HepG2 (cell line): ENCODE measurements around the gene PRPSAP2. TPM values are rescaled to one million over a fixed set of nuclear protein-coding genes. Genes with fewer than 3 reads are reported as not detected.
A peak's percentile ranks its signal among the peaks of the same experiment; 100 is the strongest.

ENCODE experiments used
- ASH2L ChIP-seq: fragments of 300-600, 200-600 bp; sonication (generic); IDR thresholded peaks from 2 replicates; pipeline ENCODE4 v1.7.0; 2017; ENCODE audit warnings: low read depth, mild to moderate bottlenecking, moderate library complexity, mixed read lengths, low read length; ENCODE audit not compliant: insufficient read length
- ETV5 ChIP-seq: IDR thresholded peaks from 2 replicates; pipeline ENCODE4 v1.6.1; 2018; ENCODE audit warnings: missing biosample characterization, missing genetic modification reagents, inconsistent platforms, borderline replicate concordance
- FOXJ3 ChIP-seq: sonication (generic); formaldehyde crosslinking; IDR thresholded peaks from 2 replicates; pipeline ENCODE4 v1.4.0; 2020; ENCODE audit warnings: missing genetic modification reagents, mild to moderate bottlenecking, borderline replicate concordance
- FOXP1 ChIP-seq, 2 experiments: fragments of 450-650 bp in 1 of 2; IDR thresholded peaks; 2 replicates each; pipeline ENCODE4 v1.6.1; 2017 to 2018; ENCODE audit warnings: antibody characterized with exemption in 1 of 2
- FOXP4 ChIP-seq: sonication (generic); formaldehyde crosslinking; IDR thresholded peaks from 2 replicates; pipeline ENCODE4 v1.4.0; 2020; ENCODE audit warnings: missing genetic modification reagents
- GABPA ChIP-seq, 2 experiments: IDR thresholded peaks; 2 replicates each; pipeline ENCODE4 v1.6.1; 2011 to 2016; ENCODE audit warnings: low read depth in 2 of 2, low read length in 1 of 2, missing biosample characterization in 1 of 2, missing genetic modification characterization in 1 of 2
- GZF1 ChIP-seq: sonication (generic); formaldehyde crosslinking; IDR thresholded peaks from 2 replicates; pipeline ENCODE4 v1.5.1; 2020; ENCODE audit warnings: mild to moderate bottlenecking, missing genetic modification reagents
- KDM2A ChIP-seq: sonication (generic); formaldehyde crosslinking; IDR thresholded peaks from 2 replicates; pipeline ENCODE4 v1.4.0; 2020; ENCODE audit warnings: low read depth, missing genetic modification reagents, borderline replicate concordance
- KLF6 ChIP-seq: IDR thresholded peaks from 2 replicates; pipeline ENCODE4 v1.8.0; 2016; ENCODE audit warnings: missing biosample characterization, missing genetic modification reagents
- MEF2D ChIP-seq: sonication (generic); formaldehyde crosslinking; IDR thresholded peaks from 2 replicates; pipeline ENCODE4 v1.5.1; 2020; ENCODE audit warnings: mild to moderate bottlenecking, missing genetic modification reagents
- NFYB ChIP-seq: sonication (generic); formaldehyde crosslinking; IDR thresholded peaks from 2 replicates; pipeline ENCODE4 v1.4.0; 2020; ENCODE audit warnings: missing genetic modification reagents
- POGZ ChIP-seq: sonication (generic); formaldehyde crosslinking; IDR thresholded peaks from 2 replicates; pipeline ENCODE4 v1.4.0; 2020; ENCODE audit warnings: mild to moderate bottlenecking, missing genetic modification reagents
- POLR2A ChIP-seq, 2 experiments: IDR thresholded peaks; 2 replicates each; pipeline ENCODE4 v1.6.1; 2011; ENCODE audit warnings: low read depth in 2 of 2, low read length in 2 of 2, mild to moderate bottlenecking in 1 of 2, moderate library complexity in 1 of 2; ENCODE audit not compliant: insufficient read depth in 1 of 2
- SIN3A ChIP-seq: IDR thresholded peaks from 2 replicates; pipeline ENCODE4 v1.6.1; 2011; ENCODE audit warnings: low read depth, mild to moderate bottlenecking, control low read depth, low read length, borderline replicate concordance
- SOX13 ChIP-seq, 3 experiments: fragments of 450-650 bp in 1 of 3; sonication (generic) in 1 of 3; formaldehyde crosslinking in 1 of 3; IDR thresholded peaks in 2 of 3; conservative IDR thresholded peaks in 1 of 3; 2 replicates each; pipeline versions ENCODE4 v1.5.0 to v1.6.1; 2016 to 2020; ENCODE audit warnings: antibody characterized with exemption in 1 of 3, mild to moderate bottlenecking in 1 of 3, missing compliant biosample characterization in 1 of 3, missing genetic modification reagents in 1 of 3, moderate library complexity in 1 of 3
- TAF1 ChIP-seq: sonication (generic); formaldehyde crosslinking; IDR thresholded peaks from 2 replicates; pipeline ENCODE4 v1.4.0; 2020; ENCODE audit warnings: missing genetic modification reagents
- ZHX1 ChIP-seq: sonication (generic); formaldehyde crosslinking; IDR thresholded peaks from 2 replicates; pipeline ENCODE4 v1.8.1; 2022; ENCODE audit warnings: low read depth, mild to moderate bottlenecking, missing genetic modification reagents
- ZNF546 ChIP-seq: sonication (generic); formaldehyde crosslinking; conservative IDR thresholded peaks from 2 replicates; pipeline ENCODE4 v1.8.1; 2023; ENCODE audit warnings: mild to moderate bottlenecking, missing genetic modification reagents
- ZNF792 ChIP-seq: IDR thresholded peaks from 2 replicates; pipeline ENCODE4 v1.6.1; 2016
- ZNF883 ChIP-seq: sonication (generic); formaldehyde crosslinking; IDR thresholded peaks from 2 replicates; pipeline ENCODE4 v1.5.1; 2020; ENCODE audit warnings: mild to moderate bottlenecking, missing genetic modification reagents; ENCODE audit errors: not compliant biosample characterization
- polyA plus RNA-seq, 8 experiments: library from polyadenylated mRNA; depleted of rRNA in 3 of 8; stranded (reverse) in 7 of 8; unstranded in 1 of 8; fragments of >200 nt; fragmentation: Illumina TruSeq in 4 of 8; extraction: Trizol in 4 of 8; gene quantifications; 2 replicates each; pipeline versions ENCODE4 v1.2.1 to v1.2.3, GENCODE V29; 2011 to 2016; ENCODE audit warnings: low read depth in 4 of 8, missing spikeins in 1 of 8, mixed read lengths in 1 of 8; ENCODE audit not compliant: insufficient read depth in 1 of 8
- total RNA-seq, 5 experiments: library from RNA; depleted of rRNA; stranded (reverse); fragments of >200 nt; fragmentation: Illumina TruSeq; extraction: Trizol; gene quantifications; 2 replicates each; pipeline ENCODE4 v1.2.3, GENCODE V29; 2016; ENCODE audit warnings: low read depth in 1 of 5
- TF ChIP-seq, protein P1 (sequence below): sonication (generic); formaldehyde crosslinking; IDR thresholded peaks from 2 replicates; pipeline ENCODE4 v1.4.0; 2020; ENCODE audit warnings: missing genetic modification reagents

The PRPSAP2 gene
- total and polyA plus RNA-seq, 2 of the 13 experiments (the other 11 are each of a cell fraction or from before 2014, with no cell fraction given), result 34.0 to 58.9 TPM

- TF ChIP-seq GABPA (IDR thresholded peaks at IDR 0.05; ENCODE audit: low read depth, low read length), result no peak
- TF ChIP-seq GABPA (CRISPR knock-in tag; IDR thresholded peaks at IDR 0.05; ENCODE audit: low read depth), result 0 out of 2 replicates have a peak, but pooled peaks have one; percentile 24
- TF ChIP-seq GZF1 (CRISPR knock-in tag), result 0 out of 2 replicates have a peak, but pooled peaks have one; percentile 21
- no peak for TF ChIP-seq ZNF883 (CRISPR knock-in tag)
- TF ChIP-seq FOXP1 (IDR thresholded peaks at IDR 0.05), result no peak
- TF ChIP-seq FOXP1 (CRISPR knock-in tag; IDR thresholded peaks at IDR 0.05), result 0 out of 2 replicates have a peak, but pooled peaks have one; percentile 15
- TF ChIP-seq FOXJ3 (CRISPR knock-in tag), result 0 out of 2 replicates have a peak, but pooled peaks have one; percentile 15
- TF ChIP-seq MEF2D, result 0 out of 2 replicates have a peak, but pooled peaks have one; percentile 47
- peak; percentile 35; the same call in 1 of the 2 replicates for TF ChIP-seq FOXP4 (CRISPR knock-in tag)
- TF ChIP-seq KDM2A (CRISPR knock-in tag), result peak; percentile 31; the same call in 1 of the 2 replicates
- TF ChIP-seq SIN3A, result 0 out of 2 replicates have a peak, but pooled peaks have one; percentile 35
- TF ChIP-seq TAF1 (CRISPR knock-in tag), result peak; percentile 60
- TF ChIP-seq KLF6, result 0 out of 2 replicates have a peak, but pooled peaks have one; percentile 41
- 0 out of 2 replicates have a peak, but pooled peaks have one; percentile 43 for TF ChIP-seq ZNF546 (CRISPR knock-in tag)
- peak; percentile 35; the same call in 1 of the 2 replicates for TF ChIP-seq NFYB (CRISPR knock-in tag)
- TF ChIP-seq, protein P1, sequence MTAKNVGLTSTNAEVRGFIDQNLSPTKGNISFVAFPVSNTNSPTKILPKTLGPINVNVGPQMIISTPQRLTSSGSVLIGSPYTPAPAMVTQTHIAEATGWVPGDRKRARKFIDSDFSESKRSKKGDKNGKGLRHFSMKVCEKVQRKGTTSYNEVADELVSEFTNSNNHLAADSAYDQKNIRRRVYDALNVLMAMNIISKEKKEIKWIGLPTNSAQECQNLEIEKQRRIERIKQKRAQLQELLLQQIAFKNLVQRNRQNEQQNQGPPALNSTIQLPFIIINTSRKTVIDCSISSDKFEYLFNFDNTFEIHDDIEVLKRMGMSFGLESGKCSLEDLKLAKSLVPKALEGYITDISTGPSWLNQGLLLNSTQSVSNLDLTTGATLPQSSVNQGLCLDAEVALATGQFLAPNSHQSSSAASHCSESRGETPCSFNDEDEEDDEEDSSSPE (CRISPR knock-in tag), result 0 out of 2 replicates have a peak, but pooled peaks have one; percentile 6
- TF ChIP-seq POLR2A (IDR thresholded peaks at IDR 0.05; ENCODE audit: insufficient read depth in 1 of 2, low read depth in 2 of 2, low read length in 2 of 2), result peak; percentile 63 to 78
- no peak for TF ChIP-seq SOX13 (IDR thresholded peaks at IDR 0.05)
- TF ChIP-seq SOX13 (CRISPR knock-in tag; conservative IDR thresholded peaks at IDR 0.05 in 1 of 2, IDR thresholded peaks at IDR 0.05 in 1 of 2), result peak in 1 of 2 experiments; percentile 31; a peak in 1 of 4 replicates
- peak; percentile 55; the same call in 1 of the 2 replicates for TF ChIP-seq POGZ (CRISPR knock-in tag)
- TF ChIP-seq ZNF792 (CRISPR knock-in tag), result 0 out of 2 replicates have a peak, but pooled peaks have one; percentile 37
- TF ChIP-seq ZHX1, result 0 out of 2 replicates have a peak, but pooled peaks have one; percentile 13
- TF ChIP-seq ASH2L, result peak; percentile 58
- TF ChIP-seq ETV5 (CRISPR knock-in tag), result peak; percentile 5; the same call in 1 of the 2 replicates
These were observed at the start of gene PRPSAP2 (continued) for GRCh38 chr17:18857864-18858566.
